Lower lobe of right lung (tissue), 2 donors: Measurements from ENCODE around the gene LYPD6B. TPM values are rescaled to one million over a fixed set of nuclear protein-coding genes. Genes with fewer than 3 reads are reported as not detected.

Source experiments
- ATAC-seq, 2 donors: fragments of 200-7000 bp; cut with Tn5 transposase; one replicate each; pipeline ENCODE4 v1.9.1; 2020 to 2022; ENCODE audit warnings: mild to moderate bottlenecking in 2 of 2, moderate library complexity in 2 of 2
- DNase-seq: peaks from one replicate; pipeline ENCODE4 v3.0.0-alpha.2; 2020
- H3K27ac ChIP-seq: fragments of 200-600 bp; one replicate; pipeline ENCODE4 v1.8.0; 2022
- H3K27me3 ChIP-seq: fragments of 200-600 bp; one replicate; pipeline ENCODE4 v1.8.0; 2022; ENCODE audit warnings: low read depth
- H3K36me3 ChIP-seq: fragments of 200-600 bp; one replicate; pipeline ENCODE4 v1.8.0; 2022; ENCODE audit warnings: mild to moderate bottlenecking
- H3K4me1 ChIP-seq: fragments of 200-600 bp; one replicate; pipeline ENCODE4 v1.8.0; 2022
- H3K4me3 ChIP-seq: fragments of 200-600 bp; one replicate; pipeline ENCODE4 v1.8.0; 2022; ENCODE audit warnings: mild to moderate bottlenecking
- H3K9me3 ChIP-seq: fragments of 200-600 bp; one replicate; pipeline ENCODE4 v1.8.0; 2022
- intact Hi-C: fragments of 100-400 bp; cut with DNase I; formaldehyde crosslinking; loops from one replicate; pipeline ENCODE4 v1.11.0; 2022
- total RNA-seq: library from RNA; stranded (reverse); fragmentation: NEBNext Ultra II Directional; extraction: Animal tissue kit (Norgen Biotek cat#: 25700); gene quantifications from one replicate; pipeline ENCODE4 v1.2.1, GENCODE V29; 2021
- TF ChIP-seq, protein P1 (sequence below): fragments of 200-600 bp; IDR thresholded peaks from one replicate; pipeline ENCODE4 v1.8.0; 2022; ENCODE audit warnings: antibody characterized with exemption, mild to moderate bottlenecking
- donor health status: DM: no; HTN: yes; CAD: no; lungs with severe emphysema.

Gene LYPD6B
- total RNA-seq, 1 donor from 2014 or later = 2.0 TPM

DNA sequence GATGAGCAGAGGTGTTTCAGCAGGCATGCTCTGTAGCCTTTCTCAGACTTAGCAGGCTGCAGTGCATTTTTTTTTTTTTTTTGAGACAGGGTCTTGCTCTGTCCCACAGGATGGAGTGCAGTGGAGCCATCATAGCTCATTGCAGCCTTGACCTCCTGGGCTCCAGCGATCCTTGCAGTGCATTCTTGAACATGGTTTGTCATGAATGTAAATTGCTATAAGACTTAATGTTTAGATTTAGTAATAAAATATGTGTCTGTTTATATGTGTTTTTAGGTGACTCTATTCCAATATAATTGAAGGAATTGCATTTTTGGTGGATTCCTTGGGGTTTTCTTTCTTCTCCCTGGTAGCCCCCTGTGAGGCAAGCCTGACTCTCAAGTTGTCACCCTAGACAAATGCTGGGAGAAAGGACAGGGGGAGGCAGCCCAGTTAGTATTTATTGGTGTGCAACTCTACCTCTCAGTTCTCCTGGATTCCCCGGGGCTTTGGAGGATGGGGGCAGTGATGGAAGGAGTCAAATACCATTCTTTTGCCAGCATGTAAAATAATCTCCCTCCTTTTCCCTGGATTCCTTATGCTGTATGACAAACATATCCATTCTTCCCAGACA lies 22.7 kb downstream of the LYPD6B start:
- Histone ChIP-seq H3K27ac (no peak overlapping the region), H3K27me3 (no peaks in the 10 kb centered on the region), H3K4me3 (no peak overlapping the region), H3K4me1 (no peaks in the 10 kb centered on the region), H3K36me3 (no peaks in the 10 kb centered on the region), H3K9me3 (no peaks in the 10 kb centered on the region)
- intact Hi-C loops = no loop called here
- ATAC-seq = no peak
- TF ChIP-seq, protein P1, sequence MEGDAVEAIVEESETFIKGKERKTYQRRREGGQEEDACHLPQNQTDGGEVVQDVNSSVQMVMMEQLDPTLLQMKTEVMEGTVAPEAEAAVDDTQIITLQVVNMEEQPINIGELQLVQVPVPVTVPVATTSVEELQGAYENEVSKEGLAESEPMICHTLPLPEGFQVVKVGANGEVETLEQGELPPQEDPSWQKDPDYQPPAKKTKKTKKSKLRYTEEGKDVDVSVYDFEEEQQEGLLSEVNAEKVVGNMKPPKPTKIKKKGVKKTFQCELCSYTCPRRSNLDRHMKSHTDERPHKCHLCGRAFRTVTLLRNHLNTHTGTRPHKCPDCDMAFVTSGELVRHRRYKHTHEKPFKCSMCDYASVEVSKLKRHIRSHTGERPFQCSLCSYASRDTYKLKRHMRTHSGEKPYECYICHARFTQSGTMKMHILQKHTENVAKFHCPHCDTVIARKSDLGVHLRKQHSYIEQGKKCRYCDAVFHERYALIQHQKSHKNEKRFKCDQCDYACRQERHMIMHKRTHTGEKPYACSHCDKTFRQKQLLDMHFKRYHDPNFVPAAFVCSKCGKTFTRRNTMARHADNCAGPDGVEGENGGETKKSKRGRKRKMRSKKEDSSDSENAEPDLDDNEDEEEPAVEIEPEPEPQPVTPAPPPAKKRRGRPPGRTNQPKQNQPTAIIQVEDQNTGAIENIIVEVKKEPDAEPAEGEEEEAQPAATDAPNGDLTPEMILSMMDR = no peak
- no peak for DNase-seq

DNA sequence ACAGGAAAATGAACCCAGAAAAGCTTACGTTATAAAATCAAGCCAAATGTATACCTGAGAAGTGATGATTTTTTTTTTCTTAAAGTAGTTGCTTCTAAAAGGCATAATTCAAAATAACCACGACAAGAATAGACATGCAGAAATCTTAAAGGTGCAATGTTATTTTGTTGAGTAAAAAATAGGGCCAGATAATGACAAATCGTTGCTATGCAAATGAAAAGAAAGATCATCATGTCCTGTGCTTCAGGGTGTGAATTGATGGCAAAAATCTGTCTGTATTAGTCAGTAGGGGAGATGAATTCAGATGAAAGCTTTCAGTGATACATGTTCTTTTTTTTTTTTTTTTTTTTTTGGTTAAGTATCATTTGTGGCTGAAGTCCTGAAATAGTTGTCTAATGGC lies 24.0 kb downstream of the LYPD6B start:
- no peaks in the 10 kb centered on the region for H3K4me1 ChIP-seq
- no peaks in the 10 kb centered on the region for H3K36me3 ChIP-seq
- TF ChIP-seq, protein P1 = no peak
- no peak overlapping the region for H3K4me3 ChIP-seq
- no peaks in the 10 kb centered on the region for H3K9me3 ChIP-seq
- intact Hi-C loops = no loop called here
- H3K27ac ChIP-seq = no peak overlapping the region
- H3K27me3 ChIP-seq = no peaks in the 10 kb centered on the region
- no peak for DNase-seq
- no peak for ATAC-seq

GRCh38 chr2:149063177-149063576 lies 24.7 kb downstream of the LYPD6B start:
- Histone ChIP-seq H3K36me3 (no peaks in the 10 kb centered on the region), H3K4me3 (no peak overlapping the region), H3K27ac (no peak overlapping the region), H3K9me3 (no peaks in the 10 kb centered on the region), H3K27me3 (no peaks in the 10 kb centered on the region), H3K4me1 (no peaks in the 10 kb centered on the region)
- ATAC-seq (no peak), DNase-seq (no peak)
- TF ChIP-seq, protein P1 = no peak
- intact Hi-C loops = no loop called here

DNA sequence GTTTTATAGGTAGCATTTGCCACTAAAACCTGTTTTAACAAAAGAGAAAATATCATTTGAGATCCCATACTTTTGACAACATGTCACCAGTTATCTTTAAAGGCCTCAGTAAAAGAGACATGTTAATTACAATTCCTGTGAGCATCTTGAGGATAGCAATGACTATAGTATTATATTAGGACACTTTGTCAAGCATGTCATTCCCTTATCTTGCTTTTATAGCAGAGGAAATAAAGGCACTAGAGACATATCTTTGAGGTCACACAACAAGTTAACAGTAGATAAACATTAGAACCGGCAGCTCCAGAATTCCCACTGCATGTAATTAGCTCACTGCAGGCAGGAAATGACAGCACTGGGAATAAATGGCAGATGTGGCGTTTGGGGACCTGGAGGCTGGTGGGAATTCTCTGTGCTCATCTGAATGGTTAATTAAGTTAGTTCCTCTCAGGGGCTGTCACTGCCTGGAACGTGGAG lies 25.9 kb downstream of the LYPD6B start:
- TF ChIP-seq, protein P1 = no peak
- Histone ChIP-seq H3K4me3 (no peak overlapping the region), H3K27me3 (no peaks in the 10 kb centered on the region), H3K4me1 (peaks cover 7% of the 10 kb centered on the region), H3K27ac (no peak overlapping the region), H3K36me3 (no peaks in the 10 kb centered on the region), H3K9me3 (no peaks in the 10 kb centered on the region)
- no peak for DNase-seq
- no peak for ATAC-seq
- intact Hi-C loops = no loop called here

DNA sequence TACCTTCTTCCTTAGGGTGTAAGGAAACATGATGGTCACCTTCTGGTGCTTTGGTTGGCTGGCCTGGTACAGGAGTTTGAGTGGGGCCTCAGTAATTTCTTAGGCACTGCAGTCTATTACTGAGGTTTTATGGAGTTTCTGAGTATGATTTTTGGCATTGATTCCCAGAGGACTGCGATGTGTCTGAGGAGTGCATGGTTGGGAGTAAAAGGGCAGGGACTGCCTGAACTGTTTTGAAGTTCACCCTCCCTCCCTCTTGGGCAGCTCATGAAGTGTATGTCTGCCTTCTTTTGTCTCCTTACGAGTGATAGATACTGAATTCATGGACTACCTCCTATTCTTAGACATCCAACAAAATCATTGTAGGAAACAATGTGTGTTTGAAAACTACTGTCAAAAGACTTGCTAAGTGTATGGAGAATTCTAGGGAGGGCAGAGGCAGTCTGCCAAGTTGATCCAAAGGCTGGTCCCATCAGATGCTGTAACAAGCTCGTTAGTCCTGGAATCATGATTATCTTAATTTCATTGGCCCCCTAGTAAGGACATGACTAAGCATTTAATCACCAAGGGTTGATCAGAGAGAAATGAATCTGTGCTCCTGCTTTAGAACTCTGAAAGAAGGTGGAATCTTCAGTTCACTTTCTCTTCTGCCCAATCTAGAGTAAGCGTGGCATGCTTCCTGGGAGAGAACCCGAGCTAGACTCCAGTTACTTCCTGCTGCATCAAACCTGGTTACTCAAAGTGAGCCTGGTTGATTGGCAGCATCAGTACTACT lies 26.5 kb downstream of the LYPD6B start:
- no peaks in the 10 kb centered on the region for H3K9me3 ChIP-seq
- ATAC-seq = no peak
- no peak overlapping the region for H3K4me3 ChIP-seq
- no peak for DNase-seq
- H3K27me3 ChIP-seq = no peaks in the 10 kb centered on the region
- TF ChIP-seq, protein P1 = no peak
- H3K27ac ChIP-seq = no peak overlapping the region
- intact Hi-C loops = no loop called here
- H3K4me1 ChIP-seq = peaks cover 10% of the 10 kb centered on the region
- no peaks in the 10 kb centered on the region for H3K36me3 ChIP-seq
